Measurements from ENCODE around the gene HERPUD1. TPM values are rescaled to one million over a fixed set of nuclear protein-coding genes. Genes with fewer than 3 reads are reported as not detected.

Gene HERPUD1
- total and polyA plus RNA-seq, 4 donors: 57.8 to 219 (median 118) TPM

DNA sequence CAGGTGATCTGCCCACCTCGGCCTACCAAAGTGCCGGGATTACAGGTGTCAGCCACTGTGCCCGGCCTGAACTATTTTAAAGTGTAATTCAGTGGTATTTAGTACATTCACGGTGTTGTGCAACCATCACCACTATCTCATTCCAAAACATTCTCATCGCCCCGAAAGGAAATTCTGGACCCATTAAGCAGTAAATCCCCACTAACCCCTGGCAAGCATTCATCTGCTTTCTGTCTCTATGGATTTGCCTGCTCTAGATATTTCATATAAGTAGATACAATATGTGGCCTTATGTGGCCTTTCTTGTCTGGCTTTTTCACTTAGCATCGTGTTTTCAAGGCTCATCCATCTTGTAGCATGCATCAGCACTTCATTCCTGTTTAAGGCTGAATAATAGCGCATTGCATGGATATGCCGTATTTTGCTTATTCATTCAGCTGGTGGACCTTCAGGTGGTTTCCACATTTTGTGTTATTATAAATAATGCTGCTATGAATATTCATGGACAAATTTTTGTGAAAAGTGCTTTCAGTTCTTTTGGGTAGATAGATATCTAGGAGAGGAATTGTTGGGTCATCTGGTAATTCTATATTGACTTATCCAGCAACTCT is 8.4 kb upstream of the HERPUD1 start:
- Histone ChIP-seq H3K4me1 (ENCODE audit: control insufficient read depth in 4 of 4, insufficient read depth in 4 of 4, low read length in 3 of 4) (peaks cover 0 to 21% (median 7%) of the 10 kb centered on the region in 4 donors), H3K9ac (ENCODE audit: low read depth in 1 of 2, low read length in 2 of 2) (no peak overlapping the region), H3K9me3 (ENCODE audit: control insufficient read depth in 4 of 4, low read length in 3 of 4) (no peaks in the 10 kb centered on the region), H3K36me3 (ENCODE audit: control insufficient read depth in 4 of 4, insufficient read depth in 3 of 4, low read depth in 1 of 4, low read length in 3 of 4) (no peaks in the 10 kb centered on the region), H3K27ac (ENCODE audit: low read depth in 1 of 2, low read length in 2 of 2) (no peak overlapping the region), H3K4me3 (ENCODE audit: low read depth in 1 of 3, low read length in 3 of 3) (no peak overlapping the region), H3K27me3 (ENCODE audit: control insufficient read depth in 4 of 4, insufficient read depth in 4 of 4, low read length in 3 of 4) (no peaks in the 10 kb centered on the region)
- no peak for TF ChIP-seq YY1 (IDR thresholded peaks at IDR 0.05)
- TF ChIP-seq, protein P1, sequence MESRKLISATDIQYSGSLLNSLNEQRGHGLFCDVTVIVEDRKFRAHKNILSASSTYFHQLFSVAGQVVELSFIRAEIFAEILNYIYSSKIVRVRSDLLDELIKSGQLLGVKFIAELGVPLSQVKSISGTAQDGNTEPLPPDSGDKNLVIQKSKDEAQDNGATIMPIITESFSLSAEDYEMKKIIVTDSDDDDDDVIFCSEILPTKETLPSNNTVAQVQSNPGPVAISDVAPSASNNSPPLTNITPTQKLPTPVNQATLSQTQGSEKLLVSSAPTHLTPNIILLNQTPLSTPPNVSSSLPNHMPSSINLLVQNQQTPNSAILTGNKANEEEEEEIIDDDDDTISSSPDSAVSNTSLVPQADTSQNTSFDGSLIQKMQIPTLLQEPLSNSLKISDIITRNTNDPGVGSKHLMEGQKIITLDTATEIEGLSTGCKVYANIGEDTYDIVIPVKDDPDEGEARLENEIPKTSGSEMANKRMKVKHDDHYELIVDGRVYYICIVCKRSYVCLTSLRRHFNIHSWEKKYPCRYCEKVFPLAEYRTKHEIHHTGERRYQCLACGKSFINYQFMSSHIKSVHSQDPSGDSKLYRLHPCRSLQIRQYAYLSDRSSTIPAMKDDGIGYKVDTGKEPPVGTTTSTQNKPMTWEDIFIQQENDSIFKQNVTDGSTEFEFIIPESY (IDR thresholded peaks at IDR 0.05): no peak
- no peak for TF ChIP-seq SP1 (IDR thresholded peaks at IDR 0.05)
- no peak for TF ChIP-seq EGR1 (IDR thresholded peaks at IDR 0.05; ENCODE audit: low read depth in 2 of 2)
- TF ChIP-seq, protein P2, sequence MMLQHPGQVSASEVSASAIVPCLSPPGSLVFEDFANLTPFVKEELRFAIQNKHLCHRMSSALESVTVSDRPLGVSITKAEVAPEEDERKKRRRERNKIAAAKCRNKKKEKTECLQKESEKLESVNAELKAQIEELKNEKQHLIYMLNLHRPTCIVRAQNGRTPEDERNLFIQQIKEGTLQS (IDR thresholded peaks at IDR 0.05): no peak
- TF ChIP-seq, protein P3, sequence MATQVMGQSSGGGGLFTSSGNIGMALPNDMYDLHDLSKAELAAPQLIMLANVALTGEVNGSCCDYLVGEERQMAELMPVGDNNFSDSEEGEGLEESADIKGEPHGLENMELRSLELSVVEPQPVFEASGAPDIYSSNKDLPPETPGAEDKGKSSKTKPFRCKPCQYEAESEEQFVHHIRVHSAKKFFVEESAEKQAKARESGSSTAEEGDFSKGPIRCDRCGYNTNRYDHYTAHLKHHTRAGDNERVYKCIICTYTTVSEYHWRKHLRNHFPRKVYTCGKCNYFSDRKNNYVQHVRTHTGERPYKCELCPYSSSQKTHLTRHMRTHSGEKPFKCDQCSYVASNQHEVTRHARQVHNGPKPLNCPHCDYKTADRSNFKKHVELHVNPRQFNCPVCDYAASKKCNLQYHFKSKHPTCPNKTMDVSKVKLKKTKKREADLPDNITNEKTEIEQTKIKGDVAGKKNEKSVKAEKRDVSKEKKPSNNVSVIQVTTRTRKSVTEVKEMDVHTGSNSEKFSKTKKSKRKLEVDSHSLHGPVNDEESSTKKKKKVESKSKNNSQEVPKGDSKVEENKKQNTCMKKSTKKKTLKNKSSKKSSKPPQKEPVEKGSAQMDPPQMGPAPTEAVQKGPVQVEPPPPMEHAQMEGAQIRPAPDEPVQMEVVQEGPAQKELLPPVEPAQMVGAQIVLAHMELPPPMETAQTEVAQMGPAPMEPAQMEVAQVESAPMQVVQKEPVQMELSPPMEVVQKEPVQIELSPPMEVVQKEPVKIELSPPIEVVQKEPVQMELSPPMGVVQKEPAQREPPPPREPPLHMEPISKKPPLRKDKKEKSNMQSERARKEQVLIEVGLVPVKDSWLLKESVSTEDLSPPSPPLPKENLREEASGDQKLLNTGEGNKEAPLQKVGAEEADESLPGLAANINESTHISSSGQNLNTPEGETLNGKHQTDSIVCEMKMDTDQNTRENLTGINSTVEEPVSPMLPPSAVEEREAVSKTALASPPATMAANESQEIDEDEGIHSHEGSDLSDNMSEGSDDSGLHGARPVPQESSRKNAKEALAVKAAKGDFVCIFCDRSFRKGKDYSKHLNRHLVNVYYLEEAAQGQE (IDR thresholded peaks at IDR 0.05): no peak
- TF ChIP-seq HNF4G (IDR thresholded peaks at IDR 0.05): no peak
- TF ChIP-seq RAD21 (IDR thresholded peaks at IDR 0.05): no peak
- TF ChIP-seq, protein P4, sequence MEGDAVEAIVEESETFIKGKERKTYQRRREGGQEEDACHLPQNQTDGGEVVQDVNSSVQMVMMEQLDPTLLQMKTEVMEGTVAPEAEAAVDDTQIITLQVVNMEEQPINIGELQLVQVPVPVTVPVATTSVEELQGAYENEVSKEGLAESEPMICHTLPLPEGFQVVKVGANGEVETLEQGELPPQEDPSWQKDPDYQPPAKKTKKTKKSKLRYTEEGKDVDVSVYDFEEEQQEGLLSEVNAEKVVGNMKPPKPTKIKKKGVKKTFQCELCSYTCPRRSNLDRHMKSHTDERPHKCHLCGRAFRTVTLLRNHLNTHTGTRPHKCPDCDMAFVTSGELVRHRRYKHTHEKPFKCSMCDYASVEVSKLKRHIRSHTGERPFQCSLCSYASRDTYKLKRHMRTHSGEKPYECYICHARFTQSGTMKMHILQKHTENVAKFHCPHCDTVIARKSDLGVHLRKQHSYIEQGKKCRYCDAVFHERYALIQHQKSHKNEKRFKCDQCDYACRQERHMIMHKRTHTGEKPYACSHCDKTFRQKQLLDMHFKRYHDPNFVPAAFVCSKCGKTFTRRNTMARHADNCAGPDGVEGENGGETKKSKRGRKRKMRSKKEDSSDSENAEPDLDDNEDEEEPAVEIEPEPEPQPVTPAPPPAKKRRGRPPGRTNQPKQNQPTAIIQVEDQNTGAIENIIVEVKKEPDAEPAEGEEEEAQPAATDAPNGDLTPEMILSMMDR (IDR thresholded peaks at IDR 0.05; ENCODE audit: low read depth, low read length, missing input control): no peak
- WGBS: 57% methylated on average over 9 of the region's 9 CpGs
- no peak for DNase-seq (ENCODE audit: low spot score)

DNA sequence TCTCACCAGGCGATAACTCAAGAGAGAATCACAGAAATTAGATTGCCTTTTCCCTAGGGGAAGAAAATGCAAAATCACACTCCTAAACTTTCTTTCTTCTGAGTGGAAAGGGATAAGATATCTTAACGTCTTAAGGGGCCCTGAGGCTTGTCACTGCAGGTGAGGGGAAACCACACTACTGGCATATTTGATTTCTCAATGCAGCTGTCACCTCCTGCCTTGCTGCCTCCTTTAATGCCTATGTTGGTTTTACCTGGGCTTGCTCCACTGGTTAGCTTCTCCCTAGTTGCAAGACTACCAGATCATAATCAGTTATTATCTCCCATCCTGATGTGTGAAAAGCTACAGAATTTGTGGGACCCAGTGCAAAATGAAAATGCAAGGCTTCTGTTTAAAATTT is 4.5 kb upstream of the HERPUD1 start:
- no peak for TF ChIP-seq FOXA2 (IDR thresholded peaks at IDR 0.05)
- TF ChIP-seq, protein P3 (IDR thresholded peaks at IDR 0.05): no peak
- TF ChIP-seq HNF4G (IDR thresholded peaks at IDR 0.05): no peak
- no peak for TF ChIP-seq TAF1 (conservative IDR thresholded peaks at IDR 0.05)
- TF ChIP-seq NR2F2 (IDR thresholded peaks at IDR 0.05): no peak
- TF ChIP-seq, protein P5, sequence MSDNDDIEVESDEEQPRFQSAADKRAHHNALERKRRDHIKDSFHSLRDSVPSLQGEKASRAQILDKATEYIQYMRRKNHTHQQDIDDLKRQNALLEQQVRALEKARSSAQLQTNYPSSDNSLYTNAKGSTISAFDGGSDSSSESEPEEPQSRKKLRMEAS (IDR thresholded peaks at IDR 0.05): no peak
- TF ChIP-seq GABPA (IDR thresholded peaks at IDR 0.05 in 1 of 2, conservative IDR thresholded peaks at IDR 0.05 in 1 of 2): no peak
- TF ChIP-seq HNF4A (conservative IDR thresholded peaks at IDR 0.05): no peak

More for the DNA sequence above, 4.5 kb upstream of the HERPUD1 start:
- H3K27me3 ChIP-seq (ENCODE audit: control insufficient read depth in 4 of 4, insufficient read depth in 4 of 4, low read length in 3 of 4): no peaks in the 10 kb centered on the region
- H3K27ac ChIP-seq (ENCODE audit: low read depth in 1 of 2, low read length in 2 of 2): no peak overlapping the region
- no peak overlapping the region for H3K9ac ChIP-seq (ENCODE audit: low read depth in 1 of 2, low read length in 2 of 2)
- H3K4me3 ChIP-seq (ENCODE audit: low read depth in 1 of 3, low read length in 3 of 3): no peak overlapping the region
- no peaks in the 10 kb centered on the region for H3K36me3 ChIP-seq (ENCODE audit: control insufficient read depth in 4 of 4, insufficient read depth in 3 of 4, low read depth in 1 of 4, low read length in 3 of 4)
- 79% methylated on average over 2 of the region's 2 CpGs for WGBS
- DNase-seq (ENCODE audit: low spot score): no peak
- H3K4me1 ChIP-seq (ENCODE audit: control insufficient read depth in 4 of 4, insufficient read depth in 4 of 4, low read length in 3 of 4): peaks cover 3 to 16% (median 7%) of the 10 kb centered on the region in 4 donors
- no peaks in the 10 kb centered on the region for H3K9me3 ChIP-seq (ENCODE audit: control insufficient read depth in 4 of 4, low read length in 3 of 4)
